ENCODE results near the gene METTL3.

The METTL3 gene

GRCh38 chr14:21476925-21477681 is 34.0 kb downstream of the METTL3 start, which contains the start of the genes RAB2B and TOX4:
Gene RAB2B, minus strand, starts transcription at chr14:21476959. Its CDS starts 87 bp downstream, at chr14:21476872.
Gene TOX4, plus strand, starts transcription at chr14:21477195. Its CDS starts 84 bp downstream, at chr14:21477279.
- peak; percentile 99 for DNase-seq (ENCODE audit: low read depth, low spot score)

GRCh38 chr14:21476523-21476924 is 34.6 kb downstream of the METTL3 start:
- DNase-seq (ENCODE audit: low read depth, low spot score) = no peak

- no peak for DNase-seq (ENCODE audit: low read depth, low spot score)
These were observed 35.2 kb downstream of the METTL3 start for GRCh38 chr14:21475767-21476522.

GRCh38 chr14:21467616-21468015 is 43.5 kb downstream of the METTL3 start:
- no peak for DNase-seq (ENCODE audit: low read depth, low spot score)

GRCh38 chr14:21455912-21456667 is 55.0 kb downstream of the METTL3 start, which contains the start of gene CHD8:
Gene CHD8, minus strand, starts transcription at chr14:21456123. Its CDS starts 24,480 bp downstream, at chr14:21431643.
- DNase-seq (ENCODE audit: low read depth, low spot score) = peak; percentile 100

GRCh38 chr14:21455592-21455911 is 55.6 kb downstream of the METTL3 start:
- DNase-seq (ENCODE audit: low read depth, low spot score) = no peak

- no peak for DNase-seq (ENCODE audit: low read depth, low spot score)
These were observed 56.1 kb downstream of the METTL3 start for GRCh38 chr14:21454843-21455544.

- DNase-seq (ENCODE audit: low read depth, low spot score) = no peak
These were observed 61.3 kb downstream of the METTL3 start for GRCh38 chr14:21449899-21450216.

All from ELF-1 (cell line).